DOHH2 (cell line): ENCODE measurements around the gene IL22RA2.

Experiments used
- CTCF ChIP-seq: fragments of 200-600 bp; sonication (generic); IDR thresholded peaks from one replicate; pipeline ENCODE4 v1.5.1; 2014; ENCODE audit warnings: antibody characterized with exemption, mild to moderate bottlenecking, low read depth, low read length; ENCODE audit not compliant: poor library complexity, severe bottlenecking
- EZH2phosphoT487 ChIP-seq: fragments of 200-600 bp; sonication (generic); IDR thresholded peaks from 2 replicates; pipeline ENCODE4 v1.6.1; 2017; ENCODE audit warnings: borderline replicate concordance, mild to moderate bottlenecking, antibody characterized with exemption, low read length, moderate library complexity, mixed read lengths

GRCh38 chr6:137134483-137134882 lies 39.0 kb downstream of the IL22RA2 start:
- TF ChIP-seq CTCF (no peak), EZH2phosphoT487 (no peak)
